Measurements from ENCODE around the gene LHPP.

LHPP gene

GRCh38 chr10:124453960-124454610, 7.5 kb upstream of the LHPP start:
- WGBS (ENCODE audit: insufficient coverage) = 47% methylated on average over 4 of the region's 8 CpGs
- ChIA-PET CTCF (no interaction called here), POLR2A (interaction anchor here (0.6 to 0.7 kb wide), 2 partner anchors 47 to 71 kb away, joined by 5 to 6 read pairs; no protein-coding TSS in a partner anchor)
- no peak overlapping the region for H3K27ac ChIP-seq (ENCODE audit: insufficient read depth in 1 of 2, low read depth in 1 of 2, low read length in 2 of 2, poor library complexity in 1 of 2, severe bottlenecking in 2 of 2)
- peaks cover 10 to 88% (median 46%) of the 10 kb centered on the region in 5 experiments for H3K27me3 ChIP-seq (replicated peaks in 2 of 5; ENCODE audit: control insufficient read depth in 4 of 5, insufficient read depth in 5 of 5, low read length in 4 of 5)
- no peaks in the 10 kb centered on the region for H3K36me3 ChIP-seq (ENCODE audit: control insufficient read depth in 4 of 4, insufficient read depth in 4 of 4, low read length in 3 of 4)
- H3K4me1 ChIP-seq (ENCODE audit: control extremely low read depth in 1 of 4, control insufficient read depth in 4 of 4, insufficient read depth in 4 of 4, low read length in 3 of 4) = peaks cover 0 to 13% (median 10%) of the 10 kb centered on the region in 4 experiments
- H3K4me3 ChIP-seq (ENCODE audit: control insufficient read depth in 1 of 7, extremely low read depth in 1 of 7, insufficient read depth in 4 of 7, low read depth in 2 of 7, low read length in 6 of 7) = no peak overlapping the region
- no peak for DNase-seq
- H3K9me3 ChIP-seq (ENCODE audit: control extremely low read depth in 1 of 5, control insufficient read depth in 4 of 5, insufficient read depth in 2 of 5, low read depth in 1 of 5, low read length in 4 of 5) = no peaks in the 10 kb centered on the region

- POLR2A ChIA-PET = interaction anchor here (0.6 kb wide), 1 partner anchor 192 kb away, joined by 3 read pairs; no protein-coding TSS in a partner anchor
- H3K4me1 ChIP-seq (ENCODE audit: control extremely low read depth in 1 of 4, control insufficient read depth in 4 of 4, insufficient read depth in 4 of 4, low read length in 3 of 4) = peaks cover 0 to under 1% (median 0%) of the 10 kb centered on the region in 4 experiments
- DNase-seq = no peak
- H3K27me3 ChIP-seq (replicated peaks in 2 of 5; ENCODE audit: control insufficient read depth in 4 of 5, insufficient read depth in 5 of 5, low read length in 4 of 5) = peaks cover 6 to 80% (median 37%) of the 10 kb centered on the region in 5 experiments
- H3K4me3 ChIP-seq (ENCODE audit: control insufficient read depth in 1 of 7, extremely low read depth in 1 of 7, insufficient read depth in 4 of 7, low read depth in 2 of 7, low read length in 6 of 7) = no peak overlapping the region
- CTCF ChIA-PET = no interaction called here
- H3K27ac ChIP-seq (ENCODE audit: insufficient read depth in 1 of 2, low read depth in 1 of 2, low read length in 2 of 2, poor library complexity in 1 of 2, severe bottlenecking in 2 of 2) = no peak overlapping the region
- H3K36me3 ChIP-seq (ENCODE audit: control insufficient read depth in 4 of 4, insufficient read depth in 4 of 4, low read length in 3 of 4) = no peaks in the 10 kb centered on the region
- H3K9me3 ChIP-seq (ENCODE audit: control extremely low read depth in 1 of 5, control insufficient read depth in 4 of 5, insufficient read depth in 2 of 5, low read depth in 1 of 5, low read length in 4 of 5) = no peaks in the 10 kb centered on the region
- WGBS (ENCODE audit: insufficient coverage) = 82% methylated on average over 7 of the region's 7 CpGs
Measured at GRCh38 chr10:124455441-124455840, 6.2 kb upstream of the LHPP start.

GRCh38 chr10:124458473-124458872, 3.1 kb upstream of the LHPP start:
- DNase-seq = no peak
- Histone ChIP-seq H3K4me3 (ENCODE audit: control insufficient read depth in 1 of 7, extremely low read depth in 1 of 7, insufficient read depth in 4 of 7, low read depth in 2 of 7, low read length in 6 of 7) (no peak overlapping the region), H3K4me1 (ENCODE audit: control extremely low read depth in 1 of 4, control insufficient read depth in 4 of 4, insufficient read depth in 4 of 4, low read length in 3 of 4) (peaks cover 0 to 8% (median 4%) of the 10 kb centered on the region in 4 experiments), H3K9me3 (ENCODE audit: control extremely low read depth in 1 of 5, control insufficient read depth in 4 of 5, insufficient read depth in 2 of 5, low read depth in 1 of 5, low read length in 4 of 5) (no peaks in the 10 kb centered on the region), H3K36me3 (ENCODE audit: control insufficient read depth in 4 of 4, insufficient read depth in 4 of 4, low read length in 3 of 4) (no peaks in the 10 kb centered on the region), H3K27ac (ENCODE audit: insufficient read depth in 1 of 2, low read depth in 1 of 2, low read length in 2 of 2, poor library complexity in 1 of 2, severe bottlenecking in 2 of 2) (no peak overlapping the region), H3K27me3 (replicated peaks in 2 of 5; ENCODE audit: control insufficient read depth in 4 of 5, insufficient read depth in 5 of 5, low read length in 4 of 5) (peaks cover 0 to 50% (median 19%) of the 10 kb centered on the region in 5 experiments)
- ChIA-PET CTCF (no interaction called here), POLR2A (no interaction called here)
- WGBS (ENCODE audit: insufficient coverage) = 93% methylated on average over 4 of the region's 4 CpGs

DNA sequence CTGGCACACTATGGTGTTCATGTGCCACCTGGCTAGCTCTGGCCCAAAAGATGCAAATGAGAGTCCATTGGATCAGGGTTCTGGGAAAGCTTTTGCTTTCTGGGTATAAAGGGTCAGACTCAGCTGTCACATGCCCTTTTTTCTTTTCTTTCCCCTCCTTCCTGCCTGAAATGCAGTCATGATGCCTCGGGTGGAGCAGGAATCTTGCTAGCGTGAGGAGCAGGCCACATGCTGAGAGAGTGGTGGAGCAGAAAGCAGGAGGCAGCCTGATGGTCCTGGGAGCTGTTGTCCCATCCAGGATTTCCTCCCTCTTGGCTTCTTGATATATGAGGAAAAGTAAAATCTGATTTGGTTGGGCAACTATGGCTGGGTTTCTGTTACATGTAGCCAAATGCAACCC, 2.7 kb upstream of the LHPP start:
- no peak for DNase-seq
- no peaks in the 10 kb centered on the region for H3K36me3 ChIP-seq (ENCODE audit: control insufficient read depth in 4 of 4, insufficient read depth in 4 of 4, low read length in 3 of 4)
- peaks cover 0 to 8% (median 4%) of the 10 kb centered on the region in 4 experiments for H3K4me1 ChIP-seq (ENCODE audit: control extremely low read depth in 1 of 4, control insufficient read depth in 4 of 4, insufficient read depth in 4 of 4, low read length in 3 of 4)
- ChIA-PET CTCF (interaction anchor here (2.0 kb wide), 1 partner anchor 9 kb away, joined by 6 read pairs; the partner anchor contains the start of gene NKX1-2), POLR2A (no interaction called here)
- H3K27ac ChIP-seq (ENCODE audit: insufficient read depth in 1 of 2, low read depth in 1 of 2, low read length in 2 of 2, poor library complexity in 1 of 2, severe bottlenecking in 2 of 2) = no peak overlapping the region
- no peak overlapping the region for H3K4me3 ChIP-seq (ENCODE audit: control insufficient read depth in 1 of 7, extremely low read depth in 1 of 7, insufficient read depth in 4 of 7, low read depth in 2 of 7, low read length in 6 of 7)
- WGBS (ENCODE audit: insufficient coverage) = 90% methylated on average over 2 of the region's 2 CpGs
- H3K9me3 ChIP-seq (ENCODE audit: control extremely low read depth in 1 of 5, control insufficient read depth in 4 of 5, insufficient read depth in 2 of 5, low read depth in 1 of 5, low read length in 4 of 5) = no peaks in the 10 kb centered on the region
- H3K27me3 ChIP-seq (replicated peaks in 2 of 5; ENCODE audit: control insufficient read depth in 4 of 5, insufficient read depth in 5 of 5, low read length in 4 of 5) = peaks cover 0 to 46% (median 15%) of the 10 kb centered on the region in 5 experiments

DNA sequence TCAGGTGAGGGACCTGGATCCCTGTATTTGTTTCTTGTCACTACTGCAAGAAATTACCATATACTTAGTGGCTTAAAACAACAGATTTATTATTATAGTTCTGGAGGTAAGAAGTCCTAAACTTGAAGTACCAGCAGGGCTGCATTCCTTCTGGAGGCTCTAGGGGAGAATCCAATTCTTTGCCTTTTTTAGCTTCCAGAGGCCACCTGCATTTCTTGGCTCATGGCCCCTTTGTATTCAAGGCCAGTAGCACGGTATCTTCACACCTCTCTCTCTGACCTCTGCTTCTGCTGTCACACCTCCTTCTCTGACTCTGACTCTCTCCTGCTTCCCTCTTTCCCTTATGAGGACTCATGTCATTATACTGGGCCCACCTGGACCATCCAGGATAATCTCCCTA, 2.2 kb upstream of the LHPP start:
- CTCF ChIA-PET = interaction anchor here (2.0 kb wide), 1 partner anchor 10 kb away, joined by 6 read pairs; the partner anchor contains the start of gene NKX1-2
- H3K27ac ChIP-seq (ENCODE audit: insufficient read depth in 1 of 2, low read depth in 1 of 2, low read length in 2 of 2, poor library complexity in 1 of 2, severe bottlenecking in 2 of 2) = no peak overlapping the region
- H3K27me3 ChIP-seq (replicated peaks in 2 of 5; ENCODE audit: control insufficient read depth in 4 of 5, insufficient read depth in 5 of 5, low read length in 4 of 5) = peaks cover 0 to 41% (median 13%) of the 10 kb centered on the region in 5 experiments
- no peak for DNase-seq
- H3K9me3 ChIP-seq (ENCODE audit: control extremely low read depth in 1 of 5, control insufficient read depth in 4 of 5, insufficient read depth in 2 of 5, low read depth in 1 of 5, low read length in 4 of 5) = no peaks in the 10 kb centered on the region
- no peak overlapping the region for H3K4me3 ChIP-seq (ENCODE audit: control insufficient read depth in 1 of 7, extremely low read depth in 1 of 7, insufficient read depth in 4 of 7, low read depth in 2 of 7, low read length in 6 of 7)
- POLR2A ChIA-PET = no interaction called here
- WGBS (ENCODE audit: insufficient coverage) = 100% methylated on average over 1 of the region's 1 CpG
- H3K36me3 ChIP-seq (ENCODE audit: control insufficient read depth in 4 of 4, insufficient read depth in 4 of 4, low read length in 3 of 4) = no peaks in the 10 kb centered on the region
- peaks cover 0 to 8% (median 4%) of the 10 kb centered on the region in 4 experiments for H3K4me1 ChIP-seq (ENCODE audit: control extremely low read depth in 1 of 4, control insufficient read depth in 4 of 4, insufficient read depth in 4 of 4, low read length in 3 of 4)

DNA sequence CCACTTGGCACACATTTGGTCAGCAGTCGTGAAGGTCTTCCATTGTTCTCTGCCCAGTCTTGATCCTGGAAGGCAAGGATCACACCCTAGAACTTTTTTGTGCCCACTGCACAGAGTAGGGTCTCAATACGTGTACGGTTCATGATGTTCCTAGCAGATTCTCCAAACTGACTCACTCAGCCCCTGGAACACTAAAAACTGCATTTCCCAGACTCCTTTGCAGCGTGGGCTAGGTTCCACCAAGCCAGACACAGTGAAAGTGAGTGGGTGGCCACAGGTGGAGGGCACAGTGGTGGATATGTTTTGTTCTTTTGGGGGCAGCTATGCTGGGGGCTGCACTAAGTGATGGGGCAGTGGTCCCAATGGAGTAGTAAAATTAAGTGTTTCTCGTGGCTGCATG, 1.5 kb upstream of the LHPP start:
- CTCF ChIA-PET = interaction anchor here (0.6 to 2.0 kb wide), 3 partner anchors 8 to 32 kb away, joined by 4 to 6 read pairs (median 6); partner anchors contain the start of gene NKX1-2
- DNase-seq = no peak
- POLR2A ChIA-PET = no interaction called here
- Histone ChIP-seq H3K9me3 (ENCODE audit: control extremely low read depth in 1 of 5, control insufficient read depth in 4 of 5, insufficient read depth in 2 of 5, low read depth in 1 of 5, low read length in 4 of 5) (no peaks in the 10 kb centered on the region), H3K27me3 (replicated peaks in 2 of 5; ENCODE audit: control insufficient read depth in 4 of 5, insufficient read depth in 5 of 5, low read length in 4 of 5) (peaks cover 0 to 33% (median 11%) of the 10 kb centered on the region in 5 experiments), H3K27ac (ENCODE audit: insufficient read depth in 1 of 2, low read depth in 1 of 2, low read length in 2 of 2, poor library complexity in 1 of 2, severe bottlenecking in 2 of 2) (no peak overlapping the region), H3K4me3 (ENCODE audit: control insufficient read depth in 1 of 7, extremely low read depth in 1 of 7, insufficient read depth in 4 of 7, low read depth in 2 of 7, low read length in 6 of 7) (no peak overlapping the region), H3K4me1 (ENCODE audit: control extremely low read depth in 1 of 4, control insufficient read depth in 4 of 4, insufficient read depth in 4 of 4, low read length in 3 of 4) (peaks cover 0 to 16% (median 8%) of the 10 kb centered on the region in 4 experiments), H3K36me3 (ENCODE audit: control insufficient read depth in 4 of 4, insufficient read depth in 4 of 4, low read length in 3 of 4) (no peaks in the 10 kb centered on the region)
- 90% methylated on average over 3 of the region's 5 CpGs for WGBS (ENCODE audit: insufficient coverage)

DNA sequence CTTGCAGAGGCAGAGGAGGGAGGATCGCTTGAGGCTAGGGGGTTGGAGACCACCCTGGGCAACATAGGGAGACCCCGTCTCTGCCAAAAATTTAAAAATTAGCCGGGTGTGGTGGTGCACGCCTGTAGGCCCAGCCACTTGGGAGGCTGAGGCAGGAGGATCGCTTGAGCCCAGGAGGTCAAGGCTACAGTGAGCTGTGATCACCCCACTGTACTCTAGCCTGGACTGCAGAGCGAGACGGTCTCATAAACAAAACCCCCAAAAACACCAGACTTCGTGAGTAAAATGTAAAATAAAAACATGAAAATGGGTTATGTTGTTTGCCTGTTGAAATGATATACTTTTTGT, 699 bp downstream of the LHPP start:
- WGBS (ENCODE audit: insufficient coverage) = 77% methylated on average over 5 of the region's 8 CpGs
- POLR2A ChIA-PET = no interaction called here
- H3K27ac ChIP-seq (ENCODE audit: insufficient read depth in 1 of 2, low read depth in 1 of 2, low read length in 2 of 2, poor library complexity in 1 of 2, severe bottlenecking in 2 of 2) = no peak overlapping the region
- CTCF ChIA-PET = interaction anchor here (0.9 kb wide), 1 partner anchor 59 kb away, joined by 3 read pairs; no protein-coding TSS in a partner anchor
- no peaks in the 10 kb centered on the region for H3K36me3 ChIP-seq (ENCODE audit: control insufficient read depth in 4 of 4, insufficient read depth in 4 of 4, low read length in 3 of 4)
- H3K4me3 ChIP-seq (ENCODE audit: control insufficient read depth in 1 of 7, extremely low read depth in 1 of 7, insufficient read depth in 4 of 7, low read depth in 2 of 7, low read length in 6 of 7) = peak overlapping the region; percentile 70 to 91 (median 81)
- peaks cover 0 to 23% (median 14%) of the 10 kb centered on the region in 4 experiments for H3K4me1 ChIP-seq (ENCODE audit: control extremely low read depth in 1 of 4, control insufficient read depth in 4 of 4, insufficient read depth in 4 of 4, low read length in 3 of 4)
- no peak for DNase-seq
- H3K9me3 ChIP-seq (ENCODE audit: control extremely low read depth in 1 of 5, control insufficient read depth in 4 of 5, insufficient read depth in 2 of 5, low read depth in 1 of 5, low read length in 4 of 5) = no peaks in the 10 kb centered on the region
- peaks cover 0 to 15% (median 7%) of the 10 kb centered on the region in 5 experiments for H3K27me3 ChIP-seq (replicated peaks in 2 of 5; ENCODE audit: control insufficient read depth in 4 of 5, insufficient read depth in 5 of 5, low read length in 4 of 5)
